DND-41 (cell line): ENCODE results near the gene PEX14.

Source experiments
- ATAC-seq: fragments of 200-7000 bp; cut with Tn5 transposase; 3 replicates; pipeline ENCODE4 v1.9.1; 2021; ENCODE audit warnings: low read depth; ENCODE audit not compliant: insufficient read depth
- DNase-seq: peaks from one replicate; pipeline ENCODE4 v3.0.0-alpha.2; 2020
- H2AFZ ChIP-seq: 2 replicates; pipeline ENCODE4 v1.6.0; 2012; ENCODE audit warnings: low read depth, low read length
- H3K27ac ChIP-seq: 2 replicates; pipeline ENCODE4 v1.5.1; 2012; ENCODE audit warnings: low read length, inconsistent platforms
- H3K27me3 ChIP-seq: fragments of 200-600 bp; sonication (generic); 2 replicates; pipeline ENCODE4 v1.6.0; 2012; ENCODE audit warnings: low read length, mild to moderate bottlenecking, inconsistent platforms; ENCODE audit not compliant: insufficient read depth, poor library complexity
- H3K36me3 ChIP-seq: 2 replicates; pipeline ENCODE4 v1.5.1; 2012; ENCODE audit warnings: low read length, inconsistent platforms; ENCODE audit not compliant: insufficient read depth
- H3K4me1 ChIP-seq: 2 replicates; pipeline ENCODE4 v1.5.1; 2012; ENCODE audit warnings: mild to moderate bottlenecking, low read length; ENCODE audit not compliant: insufficient read depth
- H3K4me2 ChIP-seq: 2 replicates; pipeline ENCODE4 v1.6.0; 2012; ENCODE audit warnings: mild to moderate bottlenecking, moderate library complexity, low read length, inconsistent platforms; ENCODE audit not compliant: insufficient read depth
- H3K4me3 ChIP-seq, 2 experiments: fragments of 200-600 bp in 1 of 2; shearing (Covaris generic) in 1 of 2; 2 replicates each; pipeline ENCODE4 v1.5.1; 2012 to 2016; ENCODE audit warnings: inconsistent platforms in 2 of 2, low read length in 2 of 2, mild to moderate bottlenecking in 2 of 2, low read depth in 1 of 2, moderate library complexity in 1 of 2
- H3K79me2 ChIP-seq: 2 replicates; pipeline ENCODE4 v1.6.0; 2012; ENCODE audit warnings: low read length, inconsistent platforms; ENCODE audit not compliant: insufficient read depth
- H3K9ac ChIP-seq: 2 replicates; pipeline ENCODE4 v1.6.0; 2012; ENCODE audit warnings: low read depth, mild to moderate bottlenecking, inconsistent platforms, low read length, moderate library complexity
- H3K9me3 ChIP-seq: 2 replicates; pipeline ENCODE4 v1.5.1; 2012; ENCODE audit warnings: low read length, moderate library complexity, mild to moderate bottlenecking, inconsistent platforms; ENCODE audit not compliant: insufficient read depth, severe bottlenecking
- H4K20me1 ChIP-seq: 2 replicates; pipeline ENCODE4 v1.6.0; 2012; ENCODE audit warnings: low read length; ENCODE audit not compliant: insufficient read depth
- EZH2 ChIP-seq: IDR thresholded peaks from 3 replicates; pipeline ENCODE4 v1.6.1; 2012; ENCODE audit warnings: borderline replicate concordance, low read depth, mild to moderate bottlenecking, moderate library complexity, low read length, inconsistent platforms; ENCODE audit not compliant: severe bottlenecking
- TF ChIP-seq, protein P1 (sequence below): IDR thresholded peaks from 2 replicates; pipeline ENCODE4 v1.5.1; 2012; ENCODE audit warnings: borderline replicate concordance, low read length, moderate library complexity, mild to moderate bottlenecking; ENCODE audit not compliant: poor library complexity, severe bottlenecking; ENCODE audit errors: extremely low read depth

The PEX14 gene

DNA sequence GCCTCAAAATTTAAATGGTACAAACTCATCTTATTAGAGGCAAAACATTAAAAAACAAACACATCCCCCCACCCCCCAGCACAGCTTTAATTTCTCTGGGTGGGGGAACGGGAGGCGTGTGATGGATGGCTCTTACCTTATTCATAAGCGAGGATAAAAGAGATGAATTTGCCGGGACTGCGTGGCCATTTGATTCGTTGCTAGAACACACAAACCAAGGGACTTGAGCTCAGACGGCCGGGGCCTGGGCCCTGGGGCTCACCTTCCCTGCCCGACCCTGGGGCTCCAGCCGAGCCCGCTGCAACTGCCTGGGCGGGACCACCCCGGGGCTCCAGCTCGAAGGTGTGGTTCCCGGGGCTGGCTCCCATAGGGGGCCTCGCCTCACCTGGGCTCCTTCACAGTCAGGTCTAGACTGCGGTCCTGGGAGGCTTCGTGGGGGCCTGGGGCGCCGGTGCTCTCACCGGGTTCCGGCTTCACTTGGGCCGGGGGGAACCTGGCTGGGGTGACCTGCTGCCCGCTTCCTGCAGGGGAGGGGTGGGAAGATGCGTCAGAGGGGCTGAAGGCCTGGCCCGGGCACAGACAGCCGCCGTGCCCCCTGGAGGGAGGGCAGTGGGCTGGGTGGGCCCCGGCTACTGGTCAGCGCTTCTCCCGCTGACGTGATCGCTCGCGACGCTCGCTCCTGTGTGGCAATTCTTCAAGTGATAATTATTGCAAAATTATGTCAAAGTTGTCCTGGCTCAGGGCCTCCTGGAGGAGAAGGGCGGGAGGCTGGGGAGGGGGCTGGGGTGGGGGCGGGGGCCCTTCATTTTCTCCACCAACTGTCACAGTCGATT, 176.0 kb downstream of the PEX14 start:
- no peaks in the 10 kb centered on the region for H3K4me1 ChIP-seq
- peaks cover 4% of the 10 kb centered on the region; the same call in 1 of the 2 replicates for H4K20me1 ChIP-seq
- no peak overlapping the region for H3K9ac ChIP-seq
- H3K4me3 ChIP-seq, result no peak overlapping the region
- no peak overlapping the region for H3K4me2 ChIP-seq
- no peak overlapping the region for H2AFZ ChIP-seq
- DNase-seq (no peak), ATAC-seq (no peak)
- H3K36me3 ChIP-seq, result peaks cover 34% of the 10 kb centered on the region
- no peaks in the 10 kb centered on the region for H3K27me3 ChIP-seq
- no peak for TF ChIP-seq EZH2
- TF ChIP-seq, protein P1, sequence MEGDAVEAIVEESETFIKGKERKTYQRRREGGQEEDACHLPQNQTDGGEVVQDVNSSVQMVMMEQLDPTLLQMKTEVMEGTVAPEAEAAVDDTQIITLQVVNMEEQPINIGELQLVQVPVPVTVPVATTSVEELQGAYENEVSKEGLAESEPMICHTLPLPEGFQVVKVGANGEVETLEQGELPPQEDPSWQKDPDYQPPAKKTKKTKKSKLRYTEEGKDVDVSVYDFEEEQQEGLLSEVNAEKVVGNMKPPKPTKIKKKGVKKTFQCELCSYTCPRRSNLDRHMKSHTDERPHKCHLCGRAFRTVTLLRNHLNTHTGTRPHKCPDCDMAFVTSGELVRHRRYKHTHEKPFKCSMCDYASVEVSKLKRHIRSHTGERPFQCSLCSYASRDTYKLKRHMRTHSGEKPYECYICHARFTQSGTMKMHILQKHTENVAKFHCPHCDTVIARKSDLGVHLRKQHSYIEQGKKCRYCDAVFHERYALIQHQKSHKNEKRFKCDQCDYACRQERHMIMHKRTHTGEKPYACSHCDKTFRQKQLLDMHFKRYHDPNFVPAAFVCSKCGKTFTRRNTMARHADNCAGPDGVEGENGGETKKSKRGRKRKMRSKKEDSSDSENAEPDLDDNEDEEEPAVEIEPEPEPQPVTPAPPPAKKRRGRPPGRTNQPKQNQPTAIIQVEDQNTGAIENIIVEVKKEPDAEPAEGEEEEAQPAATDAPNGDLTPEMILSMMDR, result no peak
- no peaks in the 10 kb centered on the region for H3K9me3 ChIP-seq
- no peaks in the 10 kb centered on the region for H3K79me2 ChIP-seq
- H3K27ac ChIP-seq, result no peak overlapping the region

DNA sequence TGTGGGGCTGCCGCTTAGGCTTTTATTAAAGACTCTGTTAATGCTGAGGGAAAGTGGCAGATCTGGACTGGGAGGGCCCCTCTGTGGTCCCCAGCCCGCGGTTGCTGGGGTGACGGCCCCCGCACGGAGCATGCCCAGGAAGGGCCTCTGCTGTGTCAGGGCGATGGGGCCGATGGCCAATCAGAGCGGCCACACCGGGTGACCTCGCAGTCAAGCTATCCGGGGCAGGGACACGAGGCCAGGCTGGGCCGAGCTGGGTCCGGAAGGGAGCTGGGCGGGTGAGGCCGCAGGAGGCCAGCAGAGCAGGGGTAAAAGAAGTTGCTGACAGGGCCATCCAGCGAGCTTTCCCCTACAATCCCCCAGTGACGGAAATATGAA, 176.6 kb downstream of the PEX14 start:
- Histone ChIP-seq H2AFZ (no peak overlapping the region), H3K9ac (no peak overlapping the region), H3K4me2 (no peak overlapping the region), H3K4me1 (no peaks in the 10 kb centered on the region), H3K27me3 (no peaks in the 10 kb centered on the region), H3K9me3 (no peaks in the 10 kb centered on the region), H3K4me3 (no peak overlapping the region), H3K27ac (no peak overlapping the region), H4K20me1 (peaks cover 5% of the 10 kb centered on the region; the same call in 1 of the 2 replicates), H3K79me2 (no peaks in the 10 kb centered on the region), H3K36me3 (peaks cover 28% of the 10 kb centered on the region)
- no peak for ATAC-seq
- no peak for DNase-seq
- TF ChIP-seq EZH2, result no peak
- TF ChIP-seq, protein P1, result no peak

DNA sequence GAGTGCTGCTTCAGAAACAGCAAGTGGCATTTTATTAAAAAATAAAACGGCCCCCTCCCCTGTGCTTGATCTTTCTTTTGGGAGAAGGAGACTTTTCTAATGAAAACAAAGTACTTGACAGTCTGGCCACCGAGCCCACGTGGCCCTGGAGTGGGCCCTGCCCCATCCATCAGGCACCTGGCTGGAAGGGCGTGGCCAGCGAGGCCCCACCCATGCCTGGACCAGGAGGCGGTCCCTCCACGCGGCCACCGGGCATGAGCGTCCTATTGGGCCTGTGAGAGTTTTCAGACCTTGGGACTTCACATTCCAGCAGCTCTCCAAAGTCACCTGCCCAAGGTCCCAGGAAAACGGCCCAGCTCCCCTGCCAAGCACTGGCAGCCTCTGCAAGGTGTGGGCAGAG, 177.0 kb downstream of the PEX14 start:
- no peak overlapping the region for H3K9ac ChIP-seq
- H3K9me3 ChIP-seq, result no peaks in the 10 kb centered on the region
- H4K20me1 ChIP-seq, result peaks cover 5% of the 10 kb centered on the region; the same call in 1 of the 2 replicates
- ATAC-seq (no peak), DNase-seq (no peak)
- H3K27me3 ChIP-seq, result no peaks in the 10 kb centered on the region
- no peaks in the 10 kb centered on the region for H3K4me1 ChIP-seq
- H3K36me3 ChIP-seq, result peaks cover 25% of the 10 kb centered on the region
- H3K79me2 ChIP-seq, result no peaks in the 10 kb centered on the region
- TF ChIP-seq, protein P1, result no peak
- H3K4me3 ChIP-seq, result no peak overlapping the region
- no peak overlapping the region for H3K4me2 ChIP-seq
- H2AFZ ChIP-seq, result no peak overlapping the region
- H3K27ac ChIP-seq, result no peak overlapping the region
